Measurements from ENCODE around the gene THUMPD1. TPM values are rescaled to one million over a fixed set of nuclear protein-coding genes. Genes with fewer than 3 reads are reported as not detected.

The THUMPD1 gene
- total and polyA plus RNA-seq, 2 donors (not counting 3 experiments of a cell fraction or from before 2014, with no cell fraction given) = 27.9 to 29.0 TPM

DNA sequence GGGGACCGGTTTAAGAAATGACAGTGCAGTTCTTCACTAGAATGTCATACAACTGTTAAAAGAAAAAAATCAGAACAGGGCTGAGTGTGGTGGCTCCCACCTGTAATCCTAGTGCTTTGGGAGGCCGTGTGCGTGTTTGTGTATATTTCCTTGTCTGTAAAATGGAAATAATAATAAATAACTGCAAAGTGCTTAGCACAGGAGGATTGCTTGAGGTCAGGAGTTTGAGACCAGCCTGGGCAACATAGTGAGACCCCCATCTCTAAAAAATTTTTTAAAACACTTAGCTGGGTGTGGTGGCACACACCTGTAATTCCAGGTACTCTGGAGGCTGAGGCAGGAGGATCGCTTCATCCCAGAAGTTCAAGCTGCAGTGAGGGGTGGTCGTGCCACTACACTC lies 24.7 kb upstream of the THUMPD1 start:
- dilution Hi-C loops (cut with MboI; ENCODE audit: extremely low pct_ligation_motif_present, low sequenced_read_pairs) = no loop called here
- TF ChIP-seq, protein P1, sequence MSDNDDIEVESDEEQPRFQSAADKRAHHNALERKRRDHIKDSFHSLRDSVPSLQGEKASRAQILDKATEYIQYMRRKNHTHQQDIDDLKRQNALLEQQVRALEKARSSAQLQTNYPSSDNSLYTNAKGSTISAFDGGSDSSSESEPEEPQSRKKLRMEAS (IDR thresholded peaks at IDR 0.05; ENCODE audit: insufficient read depth, insufficient read length) = no peak
- TF ChIP-seq FOS (IDR thresholded peaks at IDR 0.05; ENCODE audit: borderline replicate concordance, insufficient read depth, low read length) (no peak), GATA2 (IDR thresholded peaks at IDR 0.05; ENCODE audit: insufficient read depth, insufficient read length, low read depth, low read length) (no peak), POLR2A (IDR thresholded peaks at IDR 0.05; ENCODE audit: low read depth, low read length) (no peak), MYC (IDR thresholded peaks at IDR 0.05; ENCODE audit: low read depth, low read length) (no peak), EZH2 (IDR thresholded peaks at IDR 0.05; ENCODE audit: borderline replicate concordance, low read depth, low read length, severe bottlenecking) (no peak)
- TF ChIP-seq, protein P2, sequence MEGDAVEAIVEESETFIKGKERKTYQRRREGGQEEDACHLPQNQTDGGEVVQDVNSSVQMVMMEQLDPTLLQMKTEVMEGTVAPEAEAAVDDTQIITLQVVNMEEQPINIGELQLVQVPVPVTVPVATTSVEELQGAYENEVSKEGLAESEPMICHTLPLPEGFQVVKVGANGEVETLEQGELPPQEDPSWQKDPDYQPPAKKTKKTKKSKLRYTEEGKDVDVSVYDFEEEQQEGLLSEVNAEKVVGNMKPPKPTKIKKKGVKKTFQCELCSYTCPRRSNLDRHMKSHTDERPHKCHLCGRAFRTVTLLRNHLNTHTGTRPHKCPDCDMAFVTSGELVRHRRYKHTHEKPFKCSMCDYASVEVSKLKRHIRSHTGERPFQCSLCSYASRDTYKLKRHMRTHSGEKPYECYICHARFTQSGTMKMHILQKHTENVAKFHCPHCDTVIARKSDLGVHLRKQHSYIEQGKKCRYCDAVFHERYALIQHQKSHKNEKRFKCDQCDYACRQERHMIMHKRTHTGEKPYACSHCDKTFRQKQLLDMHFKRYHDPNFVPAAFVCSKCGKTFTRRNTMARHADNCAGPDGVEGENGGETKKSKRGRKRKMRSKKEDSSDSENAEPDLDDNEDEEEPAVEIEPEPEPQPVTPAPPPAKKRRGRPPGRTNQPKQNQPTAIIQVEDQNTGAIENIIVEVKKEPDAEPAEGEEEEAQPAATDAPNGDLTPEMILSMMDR (IDR thresholded peaks at IDR 0.05; ENCODE audit: extremely low read depth in 1 of 2, insufficient read depth in 1 of 2, low read depth in 1 of 2, low read length in 2 of 2) = no peak

More for the DNA sequence above, 24.7 kb upstream of the THUMPD1 start:
- Histone ChIP-seq H3K36me3 (ENCODE audit: control insufficient read depth in 2 of 2, extremely low read depth in 1 of 2, insufficient read depth in 2 of 2, low read length in 2 of 2) (no peaks in the 10 kb centered on the region), H3K4me2 (ENCODE audit: insufficient read depth, low read length) (no peak overlapping the region), H3K79me2 (ENCODE audit: control insufficient read depth, insufficient read depth, low read length) (no peaks in the 10 kb centered on the region), H4K20me1 (replicated peaks; ENCODE audit: control insufficient read depth, extremely low read depth, insufficient read depth, low read length) (no peaks in the 10 kb centered on the region), H3K9me1 (replicated peaks; ENCODE audit: control insufficient read depth, extremely low read depth, insufficient read depth, low read length) (no peaks in the 10 kb centered on the region), H3K27me3 (ENCODE audit: control insufficient read depth in 2 of 2, insufficient read depth in 2 of 2, low read length in 2 of 2) (peaks cover 7% of the 10 kb centered on the region in 2 experiments), H3K9me3 (replicated peaks; ENCODE audit: control insufficient read depth, insufficient read depth, low read length) (no peaks in the 10 kb centered on the region), H2AFZ (ENCODE audit: low read depth, low read length) (no peak overlapping the region), H3K4me1 (ENCODE audit: control insufficient read depth, extremely low read depth, insufficient read depth, low read length) (no peaks in the 10 kb centered on the region), H3K27ac (ENCODE audit: insufficient read depth, low read depth, low read length) (no peak overlapping the region), H3K9ac (replicated peaks; ENCODE audit: extremely low read depth, insufficient read depth, low read length) (no peak overlapping the region), H3K4me3 (replicated peaks in 1 of 3; ENCODE audit: insufficient read depth in 1 of 3, low read depth in 1 of 3, low read length in 3 of 3) (no peak overlapping the region)
- no TSS peak for BruUV-seq (replicated peaks)
- intact Hi-C loops (cut with micrococcal nuclease) = no loop called here
- CTCF ChIA-PET = interaction anchor here (3.2 kb wide), 1 partner anchor 8 kb away, joined by 15 read pairs; no protein-coding TSS in a partner anchor
- DNase-seq (ENCODE audit: low read depth, low spot score) (no peak), FAIRE-seq (no peak)
- POLR2A ChIA-PET = no interaction called here

Measured in endothelial cell of umbilical vein (primary cell).